Measurements from ENCODE around the gene MINDY4B.
"Not testable (repeated sequence)": the region's sequence is repeated elsewhere in the genome, so short reads cannot be mapped to it uniquely, and the experiment has no call there.

MINDY4B gene

DNA sequence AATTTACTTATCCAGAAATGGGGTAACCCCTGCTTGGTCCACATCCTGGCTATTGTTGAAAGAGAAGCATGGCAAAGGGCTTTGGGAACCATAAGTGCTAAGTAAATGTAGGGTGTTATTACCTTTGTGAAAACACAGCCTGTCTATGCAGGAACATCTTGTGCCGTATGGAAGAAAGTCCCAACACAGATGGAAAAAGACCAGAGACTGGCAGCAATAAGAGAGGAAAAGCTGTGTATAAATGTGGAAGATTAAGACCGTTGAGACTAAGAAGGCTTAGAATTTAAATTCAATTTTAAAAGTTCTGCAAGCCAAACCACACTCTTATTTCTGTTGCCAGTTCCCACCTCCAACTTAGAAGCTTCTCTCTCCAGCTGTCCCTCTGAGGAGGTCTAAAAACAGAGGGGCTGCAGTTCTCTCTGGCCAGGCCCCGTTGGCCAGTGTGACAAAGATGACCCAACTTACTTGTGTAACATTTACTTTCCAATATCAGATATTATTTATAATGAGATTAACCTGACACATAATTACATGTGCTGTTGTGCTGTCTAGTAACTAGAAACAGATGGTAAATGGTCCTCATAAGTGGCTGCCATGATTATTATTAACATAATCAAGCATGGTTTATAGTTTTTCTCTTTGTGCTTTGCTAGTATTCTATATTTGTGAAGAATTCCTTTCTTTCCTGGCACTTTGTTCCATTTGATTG is 7.0 kb downstream of the MINDY4B start:
- no peak for DNase-seq

DNA sequence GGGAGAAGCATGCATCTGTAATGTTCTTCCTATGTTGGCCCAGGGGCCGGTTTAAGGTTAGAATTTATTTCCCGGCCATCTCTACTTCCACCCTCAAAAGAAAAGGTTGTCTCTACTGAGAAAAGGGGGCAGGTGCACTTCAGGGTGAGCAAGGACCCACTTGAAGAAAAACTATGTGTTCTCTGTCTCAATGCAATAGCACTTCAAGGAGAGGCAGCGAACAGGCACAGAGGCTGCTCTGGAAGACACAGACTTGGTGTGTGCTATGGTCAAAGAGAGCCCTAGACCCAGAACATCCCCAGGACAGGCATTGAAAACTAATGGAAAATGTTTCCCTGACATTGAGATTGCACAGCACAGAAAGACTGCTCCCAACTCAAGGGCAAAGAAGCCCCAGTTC is 7.6 kb downstream of the MINDY4B start:
- no peak for DNase-seq

DNA sequence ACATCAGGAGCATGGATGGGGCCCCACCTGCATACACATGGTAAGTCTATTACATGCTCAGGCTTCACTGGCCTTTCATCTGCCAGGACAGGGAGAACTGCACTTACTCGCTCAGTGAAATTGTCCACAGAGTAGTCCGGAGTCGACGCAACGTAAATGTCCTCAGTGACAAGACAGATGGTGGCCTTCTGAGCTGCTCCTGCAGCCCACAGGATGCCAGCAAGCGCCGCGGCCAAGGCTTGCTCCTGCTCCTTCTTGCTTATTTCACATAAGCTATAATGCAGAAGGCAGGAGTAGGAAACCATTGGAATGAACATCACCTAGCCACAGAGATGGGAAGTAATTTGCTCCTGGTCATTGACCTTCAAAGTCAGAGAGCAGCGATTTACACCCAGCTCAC is 14.4 kb downstream of the MINDY4B start:
- no peak for DNase-seq

DNA sequence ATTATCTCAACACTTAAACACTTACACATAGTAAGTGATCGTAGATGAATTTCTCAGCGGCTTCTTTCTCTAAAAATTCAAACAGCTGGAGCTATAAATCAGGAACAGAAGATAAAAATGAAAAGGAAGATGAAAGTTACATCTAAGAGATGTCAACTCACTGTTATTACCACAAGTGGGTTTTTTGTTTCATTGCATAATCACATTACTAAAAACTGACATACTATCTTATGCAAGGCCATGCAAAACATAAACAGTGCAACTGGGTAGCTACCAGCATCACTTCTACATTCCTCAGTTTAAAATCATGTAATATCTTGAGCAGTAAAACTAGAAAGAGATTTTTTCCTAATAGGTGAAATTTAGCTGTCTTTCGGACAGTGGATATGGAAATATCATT is 14.9 kb downstream of the MINDY4B start:
- DNase-seq: no peak

DNA sequence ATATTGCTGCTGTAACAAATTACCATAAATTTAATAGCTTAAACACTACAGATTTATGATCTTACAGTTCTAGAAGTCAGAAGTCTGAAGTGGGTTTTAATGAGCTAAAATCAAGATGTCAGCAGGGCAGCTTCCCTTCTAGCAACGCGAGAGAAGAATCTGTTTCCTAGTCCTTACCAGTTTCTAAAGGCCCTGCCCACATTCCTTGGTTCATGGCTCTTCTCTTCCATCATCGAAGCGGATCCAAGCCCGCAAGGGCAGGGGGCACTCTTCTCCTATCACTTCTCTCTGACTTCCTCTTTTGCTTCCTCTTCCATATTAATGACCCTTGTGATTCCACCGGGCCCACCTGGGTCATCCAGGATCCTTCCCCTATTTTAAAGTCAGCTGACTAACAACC is 16.1 kb downstream of the MINDY4B start:
- no peak for DNase-seq

DNA sequence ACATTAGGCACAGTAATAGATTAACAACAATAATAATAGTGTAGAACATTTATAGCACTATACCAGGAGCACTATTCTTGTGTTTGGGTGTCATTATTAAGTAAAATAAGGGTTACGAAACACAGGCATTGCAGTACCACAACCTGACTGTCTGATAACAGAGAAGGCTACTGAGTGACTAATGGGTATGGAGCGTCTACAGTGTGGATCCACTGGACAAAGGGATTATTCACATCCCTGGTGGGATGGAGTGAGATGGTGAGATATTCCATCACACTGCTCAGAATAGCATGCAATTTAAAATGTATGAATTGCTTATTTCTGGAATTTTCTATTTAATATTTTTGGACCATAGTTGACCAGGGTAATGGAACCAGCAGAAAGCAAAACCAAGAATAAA is 18.2 kb downstream of the MINDY4B start:
- no peak for DNase-seq

DNA sequence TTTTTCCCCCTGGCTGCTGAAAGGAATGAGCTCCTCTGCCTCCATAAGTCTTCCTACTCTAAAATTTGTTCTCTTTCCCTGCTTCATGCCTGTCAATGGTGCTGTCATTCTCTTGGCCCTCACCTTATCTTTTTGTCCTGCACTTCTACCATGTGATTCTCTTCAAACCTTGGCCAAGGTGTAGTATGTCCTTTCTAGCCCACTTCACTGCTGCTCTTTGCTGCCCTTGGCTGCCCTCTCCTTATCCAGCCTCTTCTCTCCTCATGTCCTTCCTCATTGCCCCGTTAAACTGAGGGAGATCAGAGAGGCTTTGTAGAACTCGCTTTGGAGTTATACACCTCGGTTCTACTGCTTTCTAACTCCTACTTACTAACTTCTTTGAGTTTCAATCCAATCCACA is 19.7 kb downstream of the MINDY4B start:
- no peak for DNase-seq

DNA sequence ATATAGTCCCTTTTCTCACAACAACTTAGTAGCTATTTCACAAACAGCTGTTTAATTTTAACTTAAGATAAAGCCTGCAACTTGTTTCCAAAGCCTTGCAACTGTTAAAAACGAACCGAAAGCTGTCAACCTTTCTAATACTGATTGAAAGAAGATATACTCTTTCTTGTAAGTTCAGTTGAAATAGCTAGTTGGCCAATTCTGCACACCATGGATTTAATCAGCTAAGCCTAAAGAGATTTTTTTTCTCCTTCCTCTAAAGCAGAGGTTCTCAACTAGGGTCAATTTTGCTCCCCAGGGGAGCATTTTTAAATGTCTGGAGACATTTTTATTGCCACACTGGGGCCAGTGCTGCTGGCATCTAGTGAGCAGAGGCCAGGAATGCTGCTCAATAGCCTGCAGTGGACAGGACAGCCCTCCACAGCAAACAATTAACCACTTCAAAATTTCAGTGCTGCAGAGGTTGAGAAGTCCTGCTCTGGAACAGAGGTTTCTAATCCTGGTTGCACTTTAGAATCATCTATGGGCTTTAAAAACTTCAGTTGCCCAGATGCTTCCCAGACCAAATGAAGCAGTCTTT is 26.2 kb downstream of the MINDY4B start:
- DNase-seq: no peak

DNA sequence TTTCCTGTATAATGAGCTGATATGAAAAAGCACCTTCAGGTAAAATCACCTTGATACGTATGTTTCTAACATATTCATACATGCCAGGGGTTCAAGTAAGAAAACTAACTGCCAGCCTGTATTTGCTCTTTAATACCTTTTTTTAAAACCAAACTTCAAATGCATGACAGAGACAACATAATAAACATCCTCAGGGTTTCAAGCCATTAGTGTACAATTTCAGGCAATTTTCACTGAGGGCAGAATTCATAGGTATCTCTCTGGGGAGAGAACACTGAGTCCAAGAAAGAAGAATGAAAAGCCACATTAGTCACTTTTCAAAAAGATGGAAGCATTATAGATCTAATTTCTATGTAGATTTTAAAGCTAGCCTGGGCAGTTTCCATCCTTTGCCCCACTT is 26.9 kb downstream of the MINDY4B start:
- no peak for DNase-seq

DNA sequence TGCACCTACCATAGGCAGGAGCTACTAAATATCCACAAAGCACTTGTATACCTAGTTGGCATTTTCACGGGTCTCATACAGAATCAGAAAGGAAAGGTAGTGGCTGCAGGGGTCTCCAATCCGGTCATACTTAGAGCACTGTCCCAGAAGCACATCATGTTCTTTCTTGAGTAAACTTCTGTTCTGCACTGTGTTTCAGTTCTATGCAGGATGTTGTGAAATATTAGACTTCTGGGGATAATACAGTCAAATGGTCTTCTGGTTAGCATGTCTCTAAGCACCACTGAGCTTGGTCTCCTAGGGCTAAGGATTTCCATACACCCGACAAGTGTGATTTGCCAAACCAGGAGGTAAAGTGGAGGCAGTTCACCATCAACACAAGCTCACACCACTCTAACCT is 27.9 kb downstream of the MINDY4B start:
- no peak for DNase-seq

DNA sequence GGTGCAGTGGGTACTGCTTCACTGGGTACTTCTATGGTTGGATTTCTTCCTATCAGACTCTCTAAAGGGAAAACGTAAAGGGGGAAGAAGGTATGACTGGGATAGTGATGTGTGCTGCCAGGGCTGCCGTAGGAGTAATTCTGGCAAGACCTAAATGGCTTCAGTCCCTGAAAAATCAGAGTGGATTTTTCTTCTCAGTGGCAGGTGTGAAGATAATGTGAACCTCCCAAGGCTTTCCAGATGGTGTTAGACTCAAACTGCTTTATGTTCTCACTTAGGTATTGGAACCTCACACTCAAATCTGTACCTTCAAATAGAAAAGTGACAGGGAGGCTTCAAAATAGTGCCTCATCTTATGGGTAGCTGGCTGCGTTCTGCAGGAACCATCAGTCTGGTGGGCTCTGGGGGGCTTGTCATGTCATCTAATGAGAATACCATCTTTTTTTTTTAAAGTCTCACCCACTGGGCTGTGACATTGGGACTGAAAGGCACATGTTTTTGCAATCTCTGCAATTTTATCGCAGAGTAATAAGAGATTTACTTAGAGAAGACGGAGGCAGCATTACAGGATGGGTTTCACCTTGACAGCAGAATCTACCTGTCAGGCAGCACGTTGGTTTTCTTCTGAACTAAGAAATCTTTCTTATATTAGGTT is 28.5 kb downstream of the MINDY4B start:
- no peak for DNase-seq

DNA sequence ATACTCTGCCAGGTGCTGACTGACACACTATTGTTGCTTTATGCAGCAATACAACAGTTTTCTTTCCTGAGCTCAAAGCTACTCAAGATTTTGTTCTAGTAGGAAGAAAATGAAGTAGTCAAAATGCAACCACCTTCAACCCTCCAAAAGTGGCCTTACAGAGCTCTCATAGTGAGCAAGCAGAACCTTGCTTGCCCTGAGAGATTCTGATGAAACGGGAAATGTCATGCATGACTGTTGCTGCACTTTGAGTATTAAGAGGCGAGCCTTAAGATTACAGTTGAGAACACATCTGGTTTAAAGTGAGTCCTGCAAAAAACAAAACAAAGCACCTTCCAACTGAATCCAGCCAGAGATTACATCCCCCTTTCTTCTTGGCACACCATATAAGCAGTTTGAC is 29.7 kb downstream of the MINDY4B start:
- DNase-seq: no peak

DNA sequence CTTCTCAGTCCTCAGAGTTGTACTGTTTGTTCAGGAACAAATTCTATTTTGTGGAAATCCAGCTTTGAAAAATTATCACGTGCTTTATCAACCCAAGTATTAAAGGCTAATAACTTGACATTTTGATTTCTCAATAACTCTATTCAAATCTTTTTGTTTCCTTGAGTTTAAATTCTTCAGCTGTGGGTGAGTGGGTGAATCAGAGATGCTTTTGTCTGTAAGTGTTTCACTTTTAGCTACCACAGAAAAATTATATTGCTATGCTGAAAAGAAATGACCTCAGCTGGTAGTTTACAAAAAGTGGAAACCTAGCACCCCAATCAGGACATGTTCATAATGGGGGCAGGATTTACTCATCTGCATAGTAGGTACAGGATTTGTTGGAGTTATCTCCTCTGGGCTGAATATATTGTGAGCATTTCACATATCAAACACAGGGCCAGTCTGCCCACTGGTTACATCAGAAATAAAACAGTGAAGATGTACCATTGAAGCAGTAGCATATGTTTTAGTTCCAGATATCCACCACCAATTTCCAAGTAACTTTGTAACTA is 30.5 kb downstream of the MINDY4B start:
- no peak for DNase-seq

DNA sequence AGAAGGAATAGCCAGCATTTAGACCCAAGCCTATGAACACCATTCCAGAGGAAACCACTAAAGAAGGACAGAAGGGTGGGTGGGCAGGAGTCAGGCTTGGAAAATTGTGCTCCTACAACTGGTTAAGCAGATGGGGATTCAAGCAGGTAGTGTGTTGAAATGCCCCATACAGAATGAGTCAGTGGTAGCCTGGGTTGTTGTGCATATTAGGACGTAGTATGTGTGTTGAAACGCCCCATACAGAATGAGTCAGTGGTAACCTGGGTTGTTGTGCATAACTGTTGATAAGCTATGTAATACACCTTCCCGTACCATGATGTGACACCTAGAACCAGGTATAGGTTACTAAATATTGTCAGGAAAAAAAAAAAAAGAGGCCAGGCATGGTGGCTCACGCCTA is 34.0 kb downstream of the MINDY4B start:
- no peak for DNase-seq

DNA sequence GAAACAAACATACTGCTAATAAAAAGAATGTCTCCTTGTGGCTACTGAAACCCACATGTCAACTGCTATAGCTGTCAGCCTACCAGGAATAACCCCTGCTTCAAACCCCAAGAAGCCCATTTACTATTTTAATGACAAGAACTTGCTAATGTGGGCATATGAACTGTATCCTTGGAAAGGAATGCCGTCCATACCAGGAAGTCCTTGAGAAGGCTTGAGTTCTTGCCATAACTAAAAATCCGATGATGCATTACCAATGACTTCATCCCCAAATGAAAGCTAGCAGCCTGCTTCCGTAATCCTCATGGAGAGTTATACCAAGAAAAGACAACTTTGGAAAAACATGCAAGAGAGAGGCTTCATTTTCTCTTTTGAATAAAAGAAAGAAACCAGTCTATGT is 34.8 kb downstream of the MINDY4B start:
- no peak for DNase-seq

DNA sequence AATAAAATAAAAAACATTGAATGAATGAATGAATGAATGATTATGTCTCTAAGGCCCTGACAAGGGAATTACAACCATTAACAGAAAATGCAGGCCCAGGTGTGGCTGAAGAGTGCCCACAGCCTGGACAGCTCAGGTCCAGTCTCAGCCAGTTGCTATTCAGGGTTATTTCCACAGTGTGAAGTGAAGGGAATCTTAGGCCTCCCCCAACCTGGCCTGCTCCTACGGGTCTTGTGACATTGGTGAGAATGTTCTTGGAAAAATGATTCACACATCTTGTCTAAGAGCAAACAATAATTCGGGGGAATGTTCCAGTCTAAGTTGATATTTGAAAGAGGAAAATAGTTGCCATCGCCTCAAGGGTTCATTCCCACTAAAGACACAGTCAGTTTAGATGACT is 37.0 kb downstream of the MINDY4B start:
- DNase-seq: no peak

DNA sequence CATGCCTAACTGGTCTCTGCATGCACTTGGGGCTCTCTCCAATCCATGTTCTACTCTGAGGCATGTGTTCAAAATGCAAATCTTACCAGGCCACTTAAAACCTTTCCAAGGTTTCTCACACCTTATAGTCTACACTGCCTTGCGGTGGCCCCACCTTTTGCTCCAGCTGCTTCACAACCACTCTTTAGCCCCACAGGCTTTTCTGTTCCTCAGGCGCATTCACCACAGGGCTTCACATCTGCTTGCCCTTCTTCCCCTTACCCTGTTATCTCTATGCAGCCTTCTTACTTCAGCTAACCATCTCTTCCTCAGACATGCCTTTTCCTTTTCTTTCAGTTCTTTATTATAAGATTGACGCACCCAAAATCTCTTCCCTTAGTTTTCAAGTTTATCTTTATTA is 37.8 kb downstream of the MINDY4B start:
- no peak for DNase-seq

DNA sequence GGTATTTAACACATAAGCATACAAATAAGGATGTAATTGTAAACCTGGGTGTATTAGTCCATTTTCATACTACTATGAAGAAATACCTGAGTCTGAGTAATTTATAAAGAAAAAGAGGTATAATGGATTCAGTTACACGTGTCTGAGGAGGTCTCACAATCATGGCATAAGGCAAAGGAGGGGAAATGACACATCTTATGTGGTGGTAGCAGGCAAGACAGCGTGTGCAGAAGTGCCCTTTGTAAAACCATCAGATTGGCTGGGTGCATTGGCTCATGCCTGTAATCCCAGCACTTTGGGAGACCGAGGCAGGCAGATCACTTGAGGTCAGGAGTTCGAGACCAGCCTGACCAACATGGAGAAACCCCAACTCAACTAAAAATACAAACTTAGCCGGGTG is 41.3 kb downstream of the MINDY4B start:
- not testable (repeated sequence) for DNase-seq

DNA sequence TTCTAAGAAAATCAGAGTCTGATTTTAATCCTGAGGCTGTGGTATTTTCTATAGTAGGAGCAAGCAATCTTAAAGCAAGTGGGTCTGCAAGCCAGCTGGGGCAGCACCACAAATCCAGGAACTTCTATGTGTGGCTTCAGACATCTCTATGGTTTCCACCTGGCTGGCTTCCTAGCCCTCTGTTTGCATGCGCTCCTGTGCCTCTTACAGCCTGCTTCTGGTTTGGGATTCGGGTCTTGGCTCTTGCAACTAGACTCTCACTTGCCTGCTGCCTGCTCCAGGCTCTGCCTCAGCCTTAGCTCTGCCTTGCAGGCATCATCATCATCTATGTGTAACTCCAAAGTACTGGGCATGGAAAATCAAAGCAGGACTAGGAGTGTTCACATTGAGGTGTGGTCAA is 43.4 kb downstream of the MINDY4B start:
- no peak for DNase-seq

DNA sequence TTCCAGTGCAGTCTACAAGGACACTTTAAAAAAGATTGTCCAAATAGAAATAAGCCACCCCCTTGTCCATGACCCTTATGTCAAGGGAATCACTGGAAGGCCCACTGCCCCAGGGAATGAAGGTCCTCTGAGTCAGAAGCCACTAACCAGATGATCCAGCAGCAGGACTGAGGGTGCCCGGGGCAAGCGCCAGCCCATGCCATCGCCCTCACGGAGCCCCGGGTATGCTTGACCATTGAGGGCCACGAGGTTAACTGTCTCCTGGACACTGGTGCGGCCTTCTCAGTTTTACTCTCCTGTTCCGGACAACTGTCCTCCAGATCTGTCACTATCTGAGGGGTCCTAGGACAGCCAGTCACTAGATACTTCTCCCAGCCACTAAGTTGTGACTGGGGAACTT is 47.3 kb downstream of the MINDY4B start:
- DNase-seq: not testable (repeated sequence)

DNA sequence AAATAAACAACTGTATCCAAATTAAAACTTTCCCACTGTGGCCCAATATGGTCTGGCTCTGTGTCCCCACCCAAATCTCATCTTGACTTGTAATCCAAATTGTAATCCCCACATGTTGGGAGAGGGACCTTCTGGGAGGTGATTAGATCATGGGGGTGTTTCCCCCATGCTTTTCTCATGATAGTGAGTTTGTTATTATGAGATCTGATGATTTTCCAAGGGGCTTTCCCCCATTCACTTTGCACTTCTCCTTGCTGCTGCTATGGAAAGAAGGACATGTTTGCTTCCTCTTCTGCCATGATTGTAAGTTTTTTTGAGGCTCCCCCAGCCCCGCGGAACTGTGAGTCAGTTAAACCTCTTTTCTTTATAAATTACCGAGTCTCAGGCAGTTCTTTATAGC is 55.0 kb downstream of the MINDY4B start:
- no peak for DNase-seq

DNA sequence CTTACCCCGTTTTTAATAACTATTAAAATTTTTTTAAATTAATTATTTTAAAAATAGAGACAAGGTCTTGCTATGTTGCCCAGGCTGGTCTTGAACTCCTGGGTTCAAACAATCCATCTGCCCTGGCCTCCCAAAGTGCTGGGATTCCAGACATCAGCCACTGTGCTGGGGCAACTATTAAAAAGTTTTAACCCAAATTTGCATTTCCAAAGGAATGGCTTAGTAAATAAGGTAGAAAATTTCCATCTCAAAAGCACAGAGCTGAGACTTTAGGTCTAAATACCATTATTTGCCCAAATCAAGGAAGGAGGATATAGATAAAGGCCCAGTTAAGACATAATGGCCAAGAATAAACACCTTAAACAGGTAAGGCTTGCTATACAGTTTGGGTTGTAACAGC is 56.4 kb downstream of the MINDY4B start:
- DNase-seq: no peak

DNA sequence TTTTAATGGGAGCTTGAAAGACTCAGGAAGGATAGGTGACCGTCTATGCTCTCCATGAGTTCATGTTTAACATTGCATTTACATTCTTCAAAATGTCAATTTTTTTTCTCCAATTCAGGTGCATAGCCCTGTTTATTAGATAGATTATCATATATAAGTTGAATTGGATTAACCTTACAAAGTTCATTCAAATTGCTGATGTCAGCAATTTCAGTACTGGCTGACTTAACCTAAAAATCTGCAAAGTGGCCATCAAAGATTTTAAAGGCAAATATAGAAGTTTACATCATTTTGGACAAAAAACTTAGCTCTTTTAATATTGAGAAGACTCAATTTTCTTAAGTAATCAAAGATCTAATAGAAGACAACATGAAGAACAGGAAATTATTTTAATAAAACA is 57.8 kb downstream of the MINDY4B start:
- no peak for DNase-seq

DNA sequence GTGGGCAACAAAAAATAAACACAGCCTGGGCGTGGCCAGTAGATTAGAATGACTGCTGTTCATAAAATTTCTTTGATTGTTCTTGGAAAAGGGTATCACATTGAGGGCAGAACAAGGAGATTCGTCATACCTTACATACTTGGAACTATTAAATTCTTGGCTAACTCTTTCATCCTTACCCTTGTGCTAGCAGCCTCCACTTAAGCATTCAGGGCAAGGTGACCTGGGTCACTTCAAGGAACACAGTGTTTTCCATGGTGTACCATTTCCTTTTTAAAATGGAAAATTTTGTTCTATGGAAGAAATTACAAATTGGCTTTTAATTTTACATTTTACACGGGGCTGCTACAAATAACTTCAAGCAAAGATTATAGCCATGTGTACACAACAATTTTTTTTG is 60.8 kb downstream of the MINDY4B start:
- no peak for DNase-seq

All from COR-L47 (cell line).